Stimulated activated CD4-positive, alpha-beta T cell treated with anti-CD3 and anti-CD28 coated beads, Interleukin-12 subunit alpha, Interleukin-12 subunit beta, amount 100 ng/mL, for 48 hours (primary cell): ENCODE data around the gene GFOD2.
"Not testable (repeated sequence)": the region's sequence is repeated elsewhere in the genome, so short reads cannot be mapped to it uniquely, and the experiment has no call there.

ENCODE experiments used
- DNase-seq, 3 donors: peaks; one replicate each; pipeline ENCODE4 v3.0.0-alpha.2; 2020; ENCODE audit warnings: low read depth in 2 of 3, low spot score in 1 of 3

Gene GFOD2, protein sequence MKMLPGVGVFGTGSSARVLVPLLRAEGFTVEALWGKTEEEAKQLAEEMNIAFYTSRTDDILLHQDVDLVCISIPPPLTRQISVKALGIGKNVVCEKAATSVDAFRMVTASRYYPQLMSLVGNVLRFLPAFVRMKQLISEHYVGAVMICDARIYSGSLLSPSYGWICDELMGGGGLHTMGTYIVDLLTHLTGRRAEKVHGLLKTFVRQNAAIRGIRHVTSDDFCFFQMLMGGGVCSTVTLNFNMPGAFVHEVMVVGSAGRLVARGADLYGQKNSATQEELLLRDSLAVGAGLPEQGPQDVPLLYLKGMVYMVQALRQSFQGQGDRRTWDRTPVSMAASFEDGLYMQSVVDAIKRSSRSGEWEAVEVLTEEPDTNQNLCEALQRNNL

DNA sequence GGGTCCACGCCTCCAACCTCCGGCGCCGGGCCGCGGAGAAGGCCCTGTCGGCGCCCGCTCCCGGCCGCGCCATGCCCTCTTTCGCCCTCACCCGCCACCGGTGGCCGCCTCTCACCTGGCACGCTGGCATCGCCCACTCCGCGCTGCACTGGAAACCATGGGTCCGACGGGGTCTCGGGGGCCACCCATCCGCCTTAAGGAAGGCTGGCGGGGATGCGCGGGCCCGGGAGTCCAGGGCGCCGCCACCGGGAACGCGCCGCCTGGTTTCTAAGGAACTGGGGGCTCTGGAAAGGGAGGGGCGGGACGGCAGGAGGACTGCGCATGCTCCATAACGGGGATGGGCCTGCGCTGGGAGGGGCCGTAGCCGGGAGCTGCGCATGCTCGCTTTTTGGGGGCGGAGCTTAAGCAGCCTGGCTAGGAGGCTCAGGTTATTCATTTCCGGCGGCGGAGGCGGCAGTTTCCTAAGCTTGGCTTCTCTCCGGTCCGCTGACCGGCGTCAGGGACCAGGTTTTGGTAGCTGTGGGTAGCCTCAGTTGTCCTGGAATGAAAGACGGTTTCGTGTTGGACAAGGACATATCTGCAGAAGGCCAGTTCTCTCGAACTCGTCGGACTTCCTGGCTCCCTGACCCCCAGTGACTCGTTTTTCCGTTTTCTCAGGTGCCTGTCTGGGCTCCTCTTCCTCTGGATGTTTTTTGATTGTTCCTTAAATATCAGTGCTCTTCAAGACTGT, at the start of gene GFOD2:
GFOD2 (minus strand) TSS at position 269 of the 730 bp plus-strand sequence. CDS start 33,601 bp downstream, outside the sequence.
- peak; percentile 95 to 99 (median 98) for DNase-seq

DNA sequence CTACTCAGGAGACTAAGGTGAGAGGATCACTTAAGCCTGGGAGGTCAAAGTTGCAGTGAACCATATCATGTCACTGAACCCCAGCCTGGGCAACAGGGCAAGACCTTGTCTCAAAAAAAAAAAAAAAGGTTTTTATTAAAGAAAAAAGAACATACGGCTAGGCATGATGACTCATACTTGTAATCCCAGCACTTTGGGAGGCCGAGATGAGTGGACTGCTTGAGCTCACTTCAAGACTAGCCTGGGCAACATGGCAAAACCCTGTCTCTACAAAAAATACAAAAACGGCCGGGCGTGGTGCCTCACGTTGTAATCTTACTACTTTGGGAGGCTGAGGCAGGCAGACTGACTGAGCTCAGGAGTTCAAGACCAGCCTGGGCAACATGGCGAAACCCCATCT, 48.8 kb upstream of the GFOD2 start:
- DNase-seq = no peak

DNA sequence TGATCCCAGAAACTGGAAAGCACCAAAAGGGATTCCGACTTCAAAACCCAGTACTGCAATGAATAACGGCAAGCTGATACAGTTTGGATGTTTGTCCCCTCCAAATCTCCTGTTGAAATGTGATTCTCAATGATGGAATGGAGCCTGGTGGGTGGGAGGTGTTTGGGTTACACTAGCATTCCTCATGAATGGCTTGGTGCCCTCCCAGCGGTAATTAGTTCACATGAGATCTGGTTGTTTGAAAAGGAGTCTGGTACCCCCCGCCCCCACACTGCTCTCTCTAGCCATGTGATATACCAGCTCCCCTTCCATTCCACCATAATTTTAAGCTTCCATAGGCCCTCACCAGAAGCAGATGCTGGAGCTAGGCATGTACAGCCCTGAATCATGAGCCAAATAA, 47.2 kb upstream of the GFOD2 start:
- no peak for DNase-seq

DNA sequence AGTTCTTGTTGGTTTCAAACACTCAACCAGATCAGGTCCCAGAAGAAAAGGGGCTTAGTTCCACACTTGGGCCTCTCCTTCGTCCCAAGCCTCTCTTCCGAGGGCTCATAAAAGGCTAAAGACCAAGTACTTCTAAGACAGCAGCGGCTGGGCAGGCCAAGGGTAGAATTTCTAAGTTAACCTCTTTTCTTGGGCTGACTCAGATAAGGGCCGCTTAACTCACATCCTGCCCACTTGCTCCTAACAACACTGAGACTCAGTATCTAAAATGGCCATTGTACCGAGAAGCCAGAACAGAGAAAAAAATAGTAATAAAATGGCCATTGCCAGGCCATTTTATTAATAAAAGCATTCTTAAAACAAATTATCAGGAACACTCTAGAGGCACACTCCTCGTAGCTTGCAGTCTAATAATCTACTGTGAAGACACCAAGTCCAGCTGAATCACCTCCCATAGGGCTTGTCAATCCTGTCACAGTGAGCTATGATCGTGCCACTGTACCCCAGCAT, 45.1 kb upstream of the GFOD2 start:
- no peak for DNase-seq

DNA sequence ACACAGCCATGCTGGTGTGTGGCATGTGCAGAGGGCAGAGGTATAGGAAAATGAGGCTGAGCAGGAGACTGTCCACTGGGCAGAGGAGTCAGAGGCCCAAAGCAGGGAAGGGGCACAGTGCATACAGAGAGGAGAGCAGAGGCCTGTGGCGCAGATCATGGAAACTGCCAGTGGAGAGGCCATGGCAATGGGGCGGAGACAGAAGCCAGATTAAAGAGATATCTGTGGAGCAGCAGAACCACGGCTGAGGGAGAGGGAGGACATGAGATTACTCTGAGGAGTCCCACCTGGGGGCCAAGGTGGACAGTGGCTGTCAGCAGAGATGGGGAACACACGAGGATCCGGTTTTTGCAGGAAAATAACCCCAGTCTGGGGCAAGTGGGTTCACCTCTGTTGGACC, 44.0 kb upstream of the GFOD2 start:
- DNase-seq = no peak

DNA sequence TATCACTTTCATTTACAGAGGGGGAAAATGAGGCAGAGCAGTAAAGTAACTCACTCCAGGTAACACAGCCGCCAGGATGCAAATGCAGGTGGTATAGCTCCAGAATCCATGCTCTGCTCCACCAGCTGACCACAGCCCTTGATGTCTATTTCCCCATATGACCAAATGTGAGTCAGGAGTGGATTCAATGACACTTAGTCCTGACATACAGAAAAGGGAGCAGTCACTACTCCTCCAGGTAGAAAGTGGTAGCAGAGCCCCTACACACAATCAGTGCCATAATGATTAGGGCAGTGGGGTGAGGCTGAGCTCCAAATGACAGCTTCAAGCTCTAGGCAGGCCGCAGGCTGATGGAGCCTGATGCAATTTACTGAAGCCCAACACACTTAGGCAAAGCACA, 43.3 kb upstream of the GFOD2 start:
- no peak for DNase-seq

DNA sequence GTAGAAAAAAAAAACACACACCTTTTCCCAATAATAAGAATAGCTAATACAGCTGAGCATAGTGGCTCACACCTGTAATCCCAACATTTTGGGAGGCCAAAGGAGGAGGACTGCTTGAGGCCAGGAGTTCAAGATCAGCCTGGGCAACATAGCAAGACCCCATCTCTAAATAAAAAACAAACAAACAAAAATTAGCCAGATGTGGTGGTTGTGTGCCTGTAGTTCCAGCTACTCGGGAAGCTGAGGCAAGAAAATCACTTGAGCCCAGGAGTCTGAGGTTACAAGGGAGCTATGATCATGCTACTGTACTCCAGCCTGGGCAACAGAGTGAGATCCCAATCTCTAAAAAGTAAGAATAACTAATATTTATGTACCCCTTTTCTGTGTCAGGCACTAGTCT, 42.8 kb upstream of the GFOD2 start:
- DNase-seq = no peak

DNA sequence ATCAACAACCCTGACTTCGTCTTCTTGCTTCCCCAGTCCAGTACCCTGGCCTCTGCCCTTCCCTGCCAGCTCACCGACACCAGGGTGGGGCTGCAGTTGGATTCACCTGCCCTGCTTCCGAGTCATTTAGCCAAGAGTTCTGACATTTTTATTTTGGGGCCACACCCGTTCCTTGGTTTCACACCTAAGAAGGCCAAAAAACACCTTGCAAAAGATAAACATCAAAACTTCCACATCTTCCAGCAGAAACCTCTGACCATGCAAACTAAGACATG, 41.8 kb upstream of the GFOD2 start:
- no peak for DNase-seq

DNA sequence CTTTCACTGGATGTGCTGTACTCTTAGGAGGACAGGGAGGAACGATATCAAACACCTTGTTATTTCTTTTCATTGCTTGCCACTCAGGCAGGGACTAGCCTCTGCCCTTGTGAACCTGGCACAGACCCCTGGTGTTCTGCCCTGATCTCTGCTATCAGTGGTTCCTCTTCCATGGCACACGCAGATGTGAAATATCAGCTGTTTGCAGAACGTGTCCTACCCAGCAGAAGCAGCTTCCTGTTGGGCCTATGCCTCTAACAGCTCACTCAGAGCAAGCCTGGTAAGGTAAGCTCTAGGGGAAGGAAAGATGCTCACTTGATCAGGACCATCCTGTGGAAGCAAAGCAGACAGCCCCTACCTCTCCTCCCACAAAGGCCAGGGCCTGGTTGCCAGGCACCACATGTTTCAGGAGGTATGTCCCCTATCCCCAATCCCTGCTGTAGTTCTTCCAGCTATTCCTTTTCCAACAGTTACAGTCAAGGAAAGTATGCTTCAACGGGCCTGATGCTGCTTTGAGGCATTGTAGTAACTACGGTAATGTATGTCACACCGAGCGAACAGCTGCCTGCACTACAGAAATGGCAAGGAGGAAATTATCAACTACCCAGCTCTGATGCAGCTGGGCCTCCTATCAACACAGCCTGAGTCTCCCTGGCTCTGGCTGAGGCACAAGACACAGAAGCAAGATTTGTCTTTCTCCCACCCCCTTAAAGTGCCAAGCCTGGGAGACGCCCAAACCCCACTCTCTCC, 41.3 kb upstream of the GFOD2 start:
- DNase-seq = no peak

DNA sequence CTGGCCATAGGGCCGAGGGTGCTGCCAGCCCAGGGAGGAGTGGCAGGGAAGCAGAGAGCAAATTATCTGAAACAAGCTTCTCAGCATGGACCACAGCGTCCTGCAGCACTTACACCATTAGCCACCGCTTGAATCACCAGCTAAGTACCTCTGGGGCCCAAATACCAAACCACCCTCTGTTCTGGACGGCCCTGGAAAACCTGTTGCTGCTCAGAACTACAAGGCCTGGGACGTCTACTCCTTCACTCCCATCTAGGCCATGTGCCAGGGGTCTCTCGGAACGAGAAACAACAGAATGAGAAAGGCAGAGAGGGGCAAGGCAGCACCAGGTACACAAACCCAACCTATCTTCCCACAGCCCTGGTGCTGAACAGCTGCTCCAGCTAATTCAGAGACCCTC, 39.9 kb upstream of the GFOD2 start:
- DNase-seq = no peak

DNA sequence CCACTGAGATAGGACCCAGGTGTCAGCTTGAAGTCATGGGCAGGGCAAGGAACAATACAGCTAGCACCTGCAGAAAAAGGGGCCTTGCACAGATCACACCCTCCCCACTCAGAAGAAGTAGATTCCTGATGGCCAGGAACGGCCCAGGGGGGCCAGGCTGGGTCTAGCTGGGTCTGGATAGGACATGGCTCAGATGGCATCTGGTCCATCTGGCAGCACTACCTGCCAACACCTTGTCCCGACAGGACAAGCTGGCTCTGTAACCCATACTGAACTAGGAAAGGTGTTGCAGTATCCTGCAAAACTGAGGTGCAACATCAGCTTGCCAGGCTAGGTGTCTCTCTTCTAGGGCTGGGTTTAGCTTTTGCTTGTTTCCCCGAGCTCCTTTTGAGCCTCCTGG, 38.9 kb upstream of the GFOD2 start:
- no peak for DNase-seq

DNA sequence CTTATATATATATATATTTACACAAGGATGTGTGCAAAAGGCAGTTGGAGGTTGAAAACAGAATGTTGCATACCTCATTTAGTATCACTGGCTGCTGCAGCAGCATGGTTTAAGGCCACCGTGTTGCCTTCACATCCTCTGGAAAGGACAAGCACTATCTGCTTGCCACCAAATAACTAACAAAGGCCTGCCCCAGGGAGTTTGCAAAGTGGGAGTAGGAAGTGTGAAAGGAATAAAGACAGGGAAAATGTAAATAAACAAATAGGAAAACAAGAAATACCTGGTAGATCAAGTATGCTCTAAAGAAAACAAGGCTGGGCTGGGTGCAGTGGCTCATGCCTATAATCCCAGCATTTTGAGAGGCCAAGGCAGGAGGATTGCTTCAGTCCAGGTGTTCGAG, 33.5 kb upstream of the GFOD2 start:
- no peak for DNase-seq

DNA sequence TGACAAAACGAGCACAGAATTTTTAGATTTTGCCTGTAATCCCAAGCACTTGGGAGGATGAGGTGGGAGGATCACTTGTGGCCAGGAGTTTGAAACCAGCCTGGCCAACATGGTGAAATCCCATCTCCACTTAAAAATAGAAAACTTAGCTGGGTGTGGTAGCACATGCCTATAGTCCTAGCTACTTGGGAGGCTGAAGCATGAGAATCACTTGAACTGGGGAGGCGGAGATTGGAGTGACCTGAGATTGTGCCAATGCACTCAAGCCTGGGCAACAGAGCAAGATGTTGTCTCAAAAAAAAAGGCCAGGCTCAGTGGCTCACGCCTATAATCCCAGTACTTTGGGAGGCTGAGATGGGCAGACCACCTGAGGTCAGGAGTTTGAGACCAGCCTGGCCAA, 32.2 kb upstream of the GFOD2 start:
- not testable (repeated sequence) for DNase-seq

DNA sequence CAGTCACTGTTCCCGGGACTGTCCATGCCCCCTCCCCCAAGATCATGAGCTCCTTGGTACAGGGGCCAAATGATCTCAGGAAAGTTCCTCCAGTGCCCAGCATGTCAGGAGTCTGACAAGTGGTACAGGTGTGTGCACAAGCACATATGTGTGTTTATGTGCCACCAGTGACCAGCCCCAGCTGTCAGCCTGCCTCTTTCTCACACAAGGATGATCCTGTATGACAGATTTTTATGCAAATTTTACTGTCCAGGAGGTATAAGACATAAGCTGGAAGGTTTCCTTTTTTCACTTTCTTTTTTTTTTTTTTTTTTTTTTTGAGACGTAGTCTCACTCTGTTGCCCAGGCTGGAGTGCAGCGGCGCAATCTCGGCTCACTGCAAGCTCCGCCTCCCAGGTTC, 31.4 kb upstream of the GFOD2 start:
- DNase-seq = no peak

DNA sequence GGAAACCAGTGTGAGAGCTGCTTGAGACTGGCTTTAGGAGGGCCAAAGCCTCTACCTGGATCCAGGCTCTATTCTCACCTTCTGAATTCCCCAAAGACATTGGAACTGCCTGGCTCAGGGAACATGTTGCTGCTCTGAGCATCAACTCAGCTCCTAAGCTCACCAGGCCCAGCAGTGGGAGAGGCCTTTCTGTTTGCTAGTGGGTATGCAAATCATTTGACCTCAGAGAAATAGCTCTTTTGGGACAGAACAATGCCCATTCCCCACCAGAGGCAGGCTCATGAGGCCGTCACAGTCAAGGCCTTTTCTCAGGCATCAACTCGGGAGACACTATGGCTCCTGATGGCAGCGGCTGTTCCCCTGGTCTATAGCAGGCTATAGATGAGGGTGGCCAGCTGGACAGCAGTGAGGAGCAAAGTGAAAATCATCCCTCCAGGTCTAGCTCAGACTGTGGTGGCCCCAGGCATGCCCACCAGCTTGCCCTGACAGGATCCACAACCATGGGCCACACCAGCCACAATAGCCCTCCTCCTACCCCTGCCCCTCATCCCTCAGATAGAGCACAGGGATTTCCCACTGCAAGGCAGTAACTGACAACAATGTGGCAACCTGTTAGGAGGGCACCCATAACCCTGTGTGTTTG, 30.4 kb upstream of the GFOD2 start:
- DNase-seq = no peak

DNA sequence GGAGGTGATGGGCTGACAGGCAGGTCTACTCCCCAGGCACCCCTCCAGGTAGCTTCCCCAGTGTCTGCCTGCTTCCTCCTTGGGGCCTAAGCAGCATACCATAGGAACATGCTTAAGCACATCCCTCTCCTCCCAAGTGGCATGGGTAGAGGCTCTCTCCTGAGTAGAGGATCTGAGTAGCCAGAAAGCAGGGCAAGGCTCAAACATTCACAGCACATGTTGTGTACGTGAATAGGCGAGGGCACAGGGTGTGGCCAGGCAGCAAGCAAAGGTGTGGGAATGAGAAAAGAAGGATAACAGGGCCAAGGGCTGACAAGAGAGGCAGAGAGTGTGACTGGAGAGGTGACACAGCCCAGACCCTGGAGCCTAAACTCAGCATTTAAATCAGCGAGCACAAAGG, 29.7 kb upstream of the GFOD2 start:
- DNase-seq = no peak

DNA sequence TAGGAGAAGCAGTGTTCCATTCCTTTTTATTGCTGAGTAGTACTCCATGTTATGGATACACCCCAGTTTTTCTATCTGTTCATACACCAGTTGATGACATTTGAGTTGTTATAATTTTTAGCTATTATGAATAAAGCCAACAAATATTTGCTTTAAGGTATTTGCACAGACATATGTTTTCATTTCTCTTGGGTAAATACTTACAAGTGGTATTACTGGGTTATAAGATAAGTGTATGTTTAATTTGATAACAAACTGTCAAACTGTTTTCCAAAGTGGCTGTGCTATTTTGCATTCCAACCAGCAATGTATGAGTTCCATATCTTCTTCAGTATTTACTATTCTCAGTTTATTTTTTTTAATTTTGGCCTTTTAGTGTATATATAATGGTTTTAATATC, 27.7 kb upstream of the GFOD2 start:
- no peak for DNase-seq

DNA sequence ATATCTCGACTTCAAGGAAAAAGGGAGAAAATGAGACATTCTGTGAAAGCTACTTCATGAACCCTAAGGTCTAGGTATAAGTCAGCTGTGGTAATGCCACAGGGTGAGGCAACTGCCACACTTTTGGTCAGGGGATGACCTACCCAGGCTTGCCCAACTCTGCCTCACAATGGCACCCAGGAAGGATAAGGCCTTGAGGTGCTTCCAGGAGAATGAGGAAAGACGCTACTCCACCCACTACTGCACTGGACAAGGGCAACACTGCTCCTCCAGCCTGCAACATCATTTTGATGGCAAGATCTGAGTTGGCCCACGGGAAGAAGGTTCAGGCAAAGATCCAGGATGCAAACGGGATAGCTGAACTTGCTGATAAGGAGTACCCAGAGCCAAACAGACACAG, 22.0 kb upstream of the GFOD2 start:
- DNase-seq = no peak

DNA sequence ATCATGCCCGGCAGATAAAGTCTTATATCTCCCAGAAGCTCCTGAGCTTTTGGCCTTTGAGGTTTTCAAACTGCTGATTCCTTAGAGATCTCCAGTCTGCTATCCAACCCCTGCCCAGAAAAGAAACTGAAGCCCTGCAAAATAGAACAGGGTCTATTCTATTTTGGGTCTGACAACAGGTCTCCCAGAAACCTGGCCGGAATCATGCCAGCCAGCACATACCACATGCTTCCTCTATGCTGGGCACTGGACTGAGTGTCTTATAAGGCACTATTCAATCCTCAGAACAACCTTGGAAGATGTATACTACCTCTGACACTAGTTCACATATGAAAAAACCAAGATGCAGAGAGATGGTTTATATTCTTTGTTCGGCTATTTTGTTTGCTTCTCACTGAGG, 21.3 kb upstream of the GFOD2 start:
- DNase-seq = no peak

DNA sequence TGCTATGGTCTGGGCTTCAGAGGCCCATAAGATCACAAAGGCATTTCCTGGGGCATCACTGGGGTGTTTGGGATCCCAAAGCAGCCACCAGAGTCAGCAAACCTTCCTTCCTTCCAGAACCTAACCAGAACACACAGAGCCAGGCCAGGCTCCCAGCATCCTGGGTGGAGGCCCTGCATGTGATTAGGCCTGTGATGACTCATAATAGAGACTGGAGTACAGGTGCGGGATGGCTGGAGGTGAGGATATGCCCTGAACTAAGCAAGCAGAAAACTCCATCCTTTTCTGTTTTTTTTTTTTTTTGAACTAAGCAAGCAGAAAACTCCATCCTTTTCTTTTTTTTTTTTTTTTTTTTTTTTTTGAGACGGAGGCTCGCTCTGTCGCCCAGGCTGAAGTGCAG, 17.7 kb upstream of the GFOD2 start:
- DNase-seq = no peak

DNA sequence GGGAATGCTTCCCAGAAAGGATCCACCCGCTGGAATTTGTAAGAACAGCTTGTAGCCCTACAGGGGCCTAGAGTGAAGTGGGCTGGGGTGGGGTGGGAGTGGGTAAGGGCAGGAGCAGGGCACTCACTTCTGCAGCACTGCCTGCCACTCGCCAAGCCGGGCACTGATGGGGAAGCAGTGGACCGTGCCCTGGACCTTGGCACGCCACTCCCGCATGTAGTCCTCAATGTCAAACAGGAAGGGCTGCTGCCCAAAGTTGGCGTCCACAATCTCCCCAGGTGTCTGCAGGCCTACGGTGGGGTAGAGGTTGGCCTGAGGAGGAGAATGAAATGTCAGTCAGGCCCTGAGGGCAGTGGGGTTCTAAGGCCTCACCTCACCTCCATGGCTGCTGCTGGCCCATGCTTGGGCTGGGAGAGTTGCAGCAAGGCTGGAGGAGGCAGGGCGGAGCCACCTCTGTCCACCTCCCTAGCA, 15.7 kb upstream of the GFOD2 start:
- DNase-seq = no peak
